Measurements from ENCODE around the gene TRABD2A.

TRABD2A gene

DNA sequence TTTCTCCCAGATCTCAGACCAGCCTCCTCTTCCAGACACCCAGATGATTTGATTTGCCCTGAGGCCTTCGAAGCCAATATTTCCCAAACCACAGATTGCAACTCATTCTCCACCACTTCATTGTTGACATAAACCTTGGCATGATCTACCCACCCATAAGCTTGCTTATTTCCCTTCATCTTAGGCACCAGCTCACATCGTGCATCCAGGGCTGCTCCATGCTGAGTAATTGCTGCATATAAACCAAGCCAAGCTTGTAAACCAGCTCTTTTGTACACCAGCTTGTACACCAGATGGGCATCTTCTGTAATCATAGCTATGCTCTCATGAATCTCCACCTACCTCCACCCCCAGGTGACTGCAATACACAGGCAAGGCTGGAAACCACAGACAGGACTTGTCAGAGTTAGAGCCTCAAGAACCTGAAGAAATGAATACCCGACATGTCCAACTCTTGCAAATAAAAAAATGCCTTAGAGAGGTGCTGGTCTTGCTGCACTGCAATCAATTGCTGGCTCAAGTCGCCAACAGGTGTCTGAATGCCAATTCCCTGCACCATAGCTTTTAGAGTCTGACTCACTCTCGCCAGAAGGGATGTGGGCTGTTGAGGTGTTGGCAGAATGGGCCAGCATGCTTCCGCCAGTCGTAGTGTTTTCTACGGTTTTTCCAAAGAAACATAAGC, 31.5 kb downstream of the TRABD2A start:
- no peak for DNase-seq

DNA sequence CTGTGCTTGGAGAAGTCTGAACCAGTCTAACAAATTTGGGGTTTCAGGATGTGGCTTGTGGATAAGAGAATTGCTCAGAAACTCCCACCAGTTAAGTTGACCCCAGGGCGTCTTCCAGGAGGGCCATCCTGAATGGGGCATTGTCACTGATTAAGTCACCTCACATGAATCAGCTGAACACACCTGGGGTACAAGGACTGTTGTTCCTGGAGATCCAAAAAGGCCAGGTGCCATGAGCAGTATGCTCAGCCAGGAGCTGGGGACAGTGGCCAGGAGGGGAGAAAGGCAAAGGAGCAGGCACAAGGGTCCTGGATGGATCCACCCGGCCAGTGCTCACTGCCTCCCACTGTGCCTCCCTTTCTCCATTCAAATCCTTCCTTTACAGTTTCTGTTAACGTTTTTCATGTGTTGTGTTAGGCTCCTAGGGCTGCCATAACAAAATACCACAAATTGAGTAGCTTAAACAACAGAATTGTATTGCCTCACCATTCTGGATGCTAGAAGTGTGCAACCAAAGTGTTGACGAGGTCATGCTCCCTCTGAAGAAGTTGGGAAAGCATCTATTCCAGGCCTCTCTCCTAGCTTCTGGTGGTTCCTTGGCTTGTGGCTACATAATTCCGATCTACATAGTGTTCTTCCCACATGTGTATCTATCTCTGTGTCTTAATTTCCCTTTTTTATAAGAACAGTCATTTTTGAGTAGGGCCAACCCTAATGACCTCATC, 33.4 kb downstream of the TRABD2A start:
- no peak for DNase-seq

DNA sequence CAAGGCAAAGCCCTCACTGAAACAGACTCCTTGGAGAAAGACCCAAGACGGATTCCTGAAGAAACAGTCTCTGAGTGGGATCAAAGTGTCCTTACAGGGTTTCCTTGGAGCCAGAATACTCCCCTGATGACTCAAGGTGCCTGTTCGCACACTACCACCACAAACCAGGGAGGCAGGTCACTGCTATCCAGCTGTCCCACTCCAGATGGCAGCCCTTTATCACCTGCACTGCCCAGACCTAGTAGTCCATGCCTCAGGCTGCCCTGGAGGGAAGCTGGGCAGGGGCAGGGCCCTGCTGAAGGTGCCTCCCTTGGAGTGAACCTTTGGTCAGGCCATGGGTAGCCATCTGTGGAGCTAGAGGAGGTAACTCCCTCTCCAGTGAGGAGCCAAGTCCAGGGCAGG, 34.1 kb downstream of the TRABD2A start:
- DNase-seq, result no peak

DNA sequence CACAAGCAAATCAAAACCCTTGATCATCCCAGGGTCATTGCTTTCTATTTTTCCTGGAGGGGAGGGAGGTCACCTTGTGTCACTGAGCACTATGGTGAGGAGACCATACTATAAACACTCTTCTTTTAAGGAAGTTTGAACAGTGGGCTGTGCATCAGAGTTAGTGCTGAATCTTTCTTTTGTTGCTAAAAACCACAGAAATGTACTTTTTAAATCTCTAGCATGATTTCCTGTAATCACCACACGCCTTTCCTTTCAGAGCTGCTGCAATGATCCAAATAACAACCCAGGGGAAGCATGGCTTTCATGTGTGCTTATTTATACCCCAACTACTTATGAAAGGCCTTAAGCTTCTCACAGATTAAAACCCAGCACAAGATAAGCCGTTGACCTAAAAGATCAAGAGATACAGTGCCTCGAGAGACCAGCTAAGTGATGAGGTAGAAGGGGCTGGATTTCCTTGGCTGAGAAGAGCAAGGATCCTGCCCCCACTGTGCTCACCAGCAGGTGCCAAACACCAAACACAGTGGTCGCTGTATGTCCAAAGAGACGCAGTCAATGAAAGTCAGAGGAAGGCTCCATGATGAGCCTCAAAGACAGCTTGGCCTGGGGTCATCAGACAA, 34.7 kb downstream of the TRABD2A start:
- no peak for DNase-seq

DNA sequence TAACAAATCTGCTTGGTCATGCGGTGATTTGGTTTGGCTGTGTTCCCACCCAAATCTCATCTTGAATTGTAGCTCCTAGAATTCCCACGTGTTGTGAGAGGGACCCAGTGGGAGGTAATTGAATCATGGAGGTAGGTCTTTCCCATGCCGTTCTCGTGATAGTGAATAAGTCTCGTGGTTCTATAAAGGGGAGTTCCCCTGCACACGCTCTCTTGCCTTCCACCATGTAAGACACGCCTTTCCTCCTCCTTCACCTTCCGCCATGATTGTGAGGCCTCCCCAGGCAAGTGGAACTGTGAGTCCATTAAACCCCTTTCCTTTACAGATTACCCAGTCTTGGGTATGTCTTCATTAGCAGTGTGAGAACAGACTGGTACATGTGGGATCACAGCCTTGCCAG, 36.7 kb downstream of the TRABD2A start:
- DNase-seq, result no peak

DNA sequence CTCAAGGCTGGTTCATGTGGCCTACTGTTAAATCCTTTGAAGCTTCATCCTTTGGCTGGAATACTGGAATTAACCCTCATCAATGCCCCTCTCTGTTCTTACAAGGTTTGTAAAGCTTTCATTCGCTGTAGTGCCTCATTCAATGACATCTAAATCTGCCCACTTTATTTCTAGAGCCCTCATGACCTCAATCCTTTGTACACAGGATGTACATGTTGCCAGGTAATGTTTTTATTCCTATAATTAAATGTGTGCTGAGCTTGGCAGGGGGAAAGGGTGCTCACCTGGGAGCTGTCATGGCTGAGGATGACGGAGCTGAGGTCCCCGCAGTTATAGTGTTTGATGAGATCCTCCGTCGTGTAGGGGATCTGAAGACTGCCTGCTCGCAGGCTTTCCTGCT, 39.3 kb downstream of the TRABD2A start:
- no peak for DNase-seq

DNA sequence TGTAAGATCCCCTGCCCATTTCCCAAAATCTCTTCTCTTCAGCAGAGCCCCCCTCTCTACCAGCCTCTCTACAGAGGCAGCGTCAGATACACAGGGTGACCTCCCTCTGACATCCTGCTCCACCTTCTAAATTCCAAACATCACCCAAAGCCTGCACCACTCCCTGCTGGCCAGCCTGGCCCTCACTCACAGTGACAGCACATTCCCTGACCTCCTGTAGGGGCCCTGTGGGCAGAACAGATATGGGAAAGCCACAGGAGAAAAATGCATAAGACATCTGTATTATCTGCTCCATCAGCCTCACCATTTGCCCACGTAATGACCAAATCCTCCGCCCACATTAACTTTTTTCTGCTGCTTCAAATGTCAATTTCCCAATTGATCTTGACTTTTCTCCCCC, 40.6 kb downstream of the TRABD2A start:
- DNase-seq, result no peak

DNA sequence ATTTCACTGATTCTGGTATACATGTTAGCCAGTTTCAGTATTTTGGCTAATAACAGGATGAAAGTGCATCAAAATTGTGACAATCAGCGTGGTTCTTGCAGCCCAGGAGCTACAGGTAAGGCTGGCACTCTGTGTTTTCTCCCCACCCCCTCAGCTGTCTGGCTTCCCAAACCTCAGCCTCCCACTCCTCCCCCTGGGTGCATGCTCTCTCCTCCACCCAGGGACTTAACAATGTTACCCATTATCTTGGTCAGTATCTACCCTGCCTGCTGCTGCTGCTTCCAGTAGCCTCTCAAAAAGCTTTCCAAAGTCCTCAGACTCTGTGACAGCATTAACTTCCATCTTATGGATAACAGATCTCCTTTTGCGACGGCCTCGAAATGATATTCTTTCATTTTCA, 41.0 kb downstream of the TRABD2A start:
- DNase-seq, result no peak

DNA sequence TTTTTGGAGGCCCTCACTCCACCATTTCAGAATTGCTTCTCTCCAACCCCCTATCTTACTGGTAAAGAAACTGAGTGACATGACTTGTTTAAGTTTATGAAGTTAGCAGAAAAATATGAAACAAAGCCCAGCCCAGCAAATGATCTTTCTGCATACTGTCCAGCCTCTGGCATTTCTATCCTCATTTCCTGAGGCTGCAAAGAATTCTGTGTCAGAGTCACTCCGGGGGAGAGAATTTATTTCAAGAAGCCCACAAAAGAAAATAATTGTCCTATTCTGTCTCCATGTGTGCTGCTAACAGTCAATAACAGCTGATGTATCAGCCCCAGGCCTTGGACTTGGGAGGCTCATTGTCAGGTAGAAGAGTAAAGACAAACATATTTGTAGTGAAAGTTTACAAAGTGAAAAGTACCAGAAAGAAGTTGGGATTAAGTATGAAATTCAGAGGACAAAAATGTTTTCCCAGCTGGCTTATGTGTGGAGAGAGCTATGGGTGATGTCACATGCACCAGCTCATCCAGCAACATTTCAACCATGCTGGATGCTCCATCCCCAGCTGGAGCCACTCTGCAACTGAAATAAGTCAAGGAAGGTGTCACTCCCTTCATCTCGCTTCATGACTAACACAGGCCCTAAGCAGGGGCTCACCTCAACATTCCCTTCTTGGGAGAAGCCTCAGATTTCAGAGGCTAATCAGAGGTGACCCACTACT, 42.3 kb downstream of the TRABD2A start:
- DNase-seq, result no peak

DNA sequence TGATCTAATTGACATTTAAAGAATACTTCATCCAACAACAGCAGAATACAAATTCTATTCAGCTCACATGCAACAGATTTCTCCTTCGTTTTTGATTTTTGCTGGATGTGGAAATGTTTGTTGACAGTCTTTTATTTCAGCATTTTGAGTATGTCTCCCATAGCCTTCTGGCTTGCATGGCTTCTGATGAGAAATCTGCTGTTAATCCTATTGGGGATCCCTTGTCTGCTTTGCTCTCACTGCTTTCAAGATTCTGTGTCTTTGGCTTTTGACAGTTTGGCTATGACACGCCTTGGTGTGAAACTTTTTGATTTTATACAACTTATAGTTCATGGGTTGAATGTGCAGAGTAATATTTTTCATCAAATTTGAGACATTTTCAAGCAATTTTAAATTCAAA, 44.7 kb downstream of the TRABD2A start:
- no peak for DNase-seq

DNA sequence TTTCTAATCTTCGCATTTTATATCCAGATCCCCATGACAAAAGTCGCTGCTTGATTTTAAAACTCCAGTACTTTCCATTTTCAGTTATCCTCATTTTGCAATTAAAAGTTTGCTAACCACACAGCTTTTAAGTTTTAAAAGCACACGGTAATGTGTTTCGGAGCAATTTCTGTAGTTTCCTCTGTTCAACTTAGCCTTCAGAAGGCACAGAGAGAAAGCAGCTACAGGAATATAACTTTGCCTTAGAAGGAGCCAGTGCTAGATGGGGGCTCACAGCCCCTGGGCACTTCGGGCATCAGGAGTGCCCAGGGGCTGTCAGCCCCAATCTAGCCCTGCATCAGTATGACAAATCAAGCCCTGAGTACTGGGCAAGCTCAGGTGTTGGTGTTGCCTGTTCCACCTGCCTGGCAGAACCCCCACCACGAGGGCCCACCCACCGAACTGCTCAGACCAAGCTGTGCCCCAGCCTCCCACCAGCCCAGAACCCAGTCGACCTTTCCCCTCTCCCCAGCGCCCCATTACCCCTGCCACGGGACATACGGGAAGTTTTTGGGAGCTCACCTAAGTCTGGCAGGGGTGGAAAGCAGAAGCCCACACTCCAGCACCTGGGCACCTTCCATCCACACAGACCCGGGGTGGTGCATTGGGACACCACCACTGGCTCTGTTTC, 47.3 kb downstream of the TRABD2A start:
- DNase-seq, result no peak

DNA sequence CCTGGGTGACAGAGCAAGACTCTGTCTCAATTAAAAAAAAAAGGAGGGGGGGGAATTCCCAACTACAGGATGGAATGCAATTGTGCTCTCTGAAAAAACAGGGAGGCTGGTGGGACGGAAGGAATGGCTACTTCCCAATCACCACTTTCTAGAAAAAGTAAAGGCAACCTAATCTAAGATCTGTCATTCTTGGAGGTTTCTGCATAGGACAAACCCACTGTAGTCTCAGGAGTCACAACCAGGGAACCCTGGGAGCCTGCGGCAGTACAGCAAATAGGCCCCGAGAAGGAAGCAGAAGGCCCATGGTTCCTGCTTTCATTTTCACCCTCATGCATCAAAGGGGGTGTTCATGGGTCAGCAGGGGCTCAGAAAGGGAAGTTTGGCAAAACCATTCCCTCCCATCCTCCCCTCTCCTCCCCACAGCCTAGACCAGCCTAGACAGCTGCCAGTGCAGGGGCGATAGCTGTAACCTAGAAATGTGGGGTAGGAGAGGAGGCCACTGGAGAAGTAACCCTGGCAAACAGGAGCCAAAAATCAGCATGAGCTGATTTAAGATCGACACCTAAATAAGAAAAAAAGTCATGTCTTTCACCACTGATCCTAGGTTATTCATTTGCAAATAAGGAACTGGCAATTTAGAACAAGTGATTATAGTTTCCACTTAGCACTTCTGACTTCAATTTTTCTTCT, 48.0 kb downstream of the TRABD2A start:
- no peak for DNase-seq

DNA sequence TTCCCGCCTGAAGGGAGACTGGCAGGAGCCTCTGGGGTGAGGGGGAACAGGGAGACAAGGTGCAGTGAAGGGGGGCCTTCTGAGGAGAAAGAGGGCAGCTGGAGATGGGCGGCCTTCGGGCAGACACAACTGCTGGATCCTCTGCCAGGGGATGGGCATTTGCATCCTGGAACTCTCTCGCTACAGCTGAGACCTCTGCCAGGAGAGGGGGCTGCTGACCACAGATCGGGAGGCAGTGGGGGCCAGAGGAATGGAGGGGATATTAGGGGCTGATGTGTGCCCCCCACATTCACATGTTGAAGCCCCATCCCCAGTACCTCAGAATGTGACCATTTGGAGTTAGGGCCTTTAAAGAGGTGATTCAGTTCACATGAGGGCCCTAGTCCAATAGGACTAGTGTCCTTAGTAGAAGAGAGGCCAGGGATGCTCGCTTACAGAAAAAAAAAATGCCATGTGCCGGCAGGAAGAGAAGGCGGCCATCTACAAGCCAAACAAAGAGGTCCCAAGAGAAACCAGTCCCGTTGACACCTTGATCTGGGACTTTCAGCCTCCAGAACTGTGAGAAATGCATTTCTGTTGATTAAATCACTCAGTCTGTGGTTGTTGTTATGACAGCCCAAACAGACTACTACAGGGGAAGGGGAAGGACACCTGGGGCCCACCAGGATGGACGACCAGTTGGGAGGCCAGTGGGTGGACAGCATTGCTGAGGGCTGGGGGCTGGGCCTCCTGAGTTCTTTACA, 50.0 kb downstream of the TRABD2A start:
- no peak for DNase-seq

DNA sequence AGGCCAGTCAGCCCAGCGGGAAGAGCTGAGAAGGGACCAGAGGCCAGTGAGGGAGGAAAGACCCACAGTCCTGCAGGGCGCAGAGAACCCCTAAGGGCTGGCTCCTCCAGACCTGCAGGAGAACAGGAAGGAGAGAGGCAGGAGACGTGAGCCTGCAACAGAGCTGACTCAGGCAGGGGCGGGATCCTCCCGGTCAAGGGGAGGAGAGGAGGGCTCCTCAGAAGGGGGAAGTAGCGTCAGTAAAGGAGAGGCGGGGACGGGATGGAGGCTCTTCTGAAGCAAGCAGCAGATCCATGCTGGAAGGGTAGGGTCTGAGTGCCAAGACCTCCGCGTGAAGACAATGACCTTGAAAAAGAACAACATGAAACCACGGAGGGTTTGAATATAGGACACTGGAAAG, 50.8 kb downstream of the TRABD2A start:
- no peak for DNase-seq

DNA sequence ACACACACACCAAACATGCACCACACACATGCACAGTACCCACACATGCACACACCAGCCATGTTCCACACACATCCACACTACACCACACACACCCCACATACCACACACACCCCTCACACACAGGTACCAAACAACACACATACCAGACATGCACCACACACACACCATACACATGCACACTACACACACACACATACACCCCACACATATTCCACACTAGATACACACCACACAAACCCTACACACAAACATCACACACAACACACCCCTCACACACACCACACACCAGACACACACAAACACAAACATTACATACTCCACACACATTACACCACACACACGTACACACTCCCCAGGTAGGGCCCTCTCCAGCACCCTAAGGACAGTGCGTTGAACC, 51.2 kb downstream of the TRABD2A start:
- no peak for DNase-seq

DNA sequence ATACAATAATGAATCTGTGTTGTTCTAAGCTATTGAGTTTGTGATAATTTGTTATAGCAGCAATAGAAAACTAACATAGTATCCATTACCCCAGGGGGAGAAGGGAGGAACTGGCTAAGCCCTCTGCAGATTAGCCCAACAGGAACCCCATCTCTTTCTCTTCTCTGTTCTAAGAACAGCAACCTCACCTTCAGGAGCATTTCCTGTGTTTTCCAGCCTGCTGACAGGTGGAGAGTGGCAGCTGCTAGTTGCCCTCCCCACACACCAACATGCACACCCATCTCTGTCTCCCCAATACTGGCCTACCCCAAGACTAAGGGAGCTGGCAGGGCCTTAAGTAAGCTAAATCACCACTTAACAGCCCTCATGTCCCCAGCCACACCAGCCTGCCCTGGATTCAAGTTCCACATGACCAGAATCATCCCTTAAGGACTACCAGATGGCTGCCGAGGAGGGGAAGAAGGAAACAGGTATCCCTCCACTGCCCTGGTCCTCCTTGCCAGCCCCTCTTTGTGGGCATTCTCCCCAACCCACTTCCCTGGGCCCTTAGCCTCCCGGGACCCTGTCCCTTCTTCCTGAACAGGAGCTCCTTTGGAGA, 52.8 kb downstream of the TRABD2A start:
- no peak for DNase-seq

DNA sequence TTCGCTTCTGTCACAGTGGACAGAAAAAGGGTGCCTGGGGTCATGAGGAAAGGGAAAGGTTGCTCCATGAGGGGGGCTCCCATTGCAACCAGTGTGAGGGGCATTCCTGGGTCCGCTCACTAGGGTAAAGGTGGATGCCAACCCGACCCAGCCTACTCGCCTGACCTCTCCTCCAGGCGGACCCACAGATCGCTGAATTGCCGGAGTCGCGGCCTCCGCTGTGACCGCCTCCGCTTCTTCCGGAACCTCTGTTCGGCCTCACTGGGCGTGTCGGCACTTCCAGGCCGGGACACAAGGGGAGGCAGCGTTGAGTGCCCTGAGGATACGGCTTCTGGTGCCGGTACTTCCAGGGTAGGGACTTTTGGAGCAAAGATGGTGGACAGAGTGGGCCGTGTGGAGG, 57.1 kb downstream of the TRABD2A start:
- DNase-seq, result no peak

DNA sequence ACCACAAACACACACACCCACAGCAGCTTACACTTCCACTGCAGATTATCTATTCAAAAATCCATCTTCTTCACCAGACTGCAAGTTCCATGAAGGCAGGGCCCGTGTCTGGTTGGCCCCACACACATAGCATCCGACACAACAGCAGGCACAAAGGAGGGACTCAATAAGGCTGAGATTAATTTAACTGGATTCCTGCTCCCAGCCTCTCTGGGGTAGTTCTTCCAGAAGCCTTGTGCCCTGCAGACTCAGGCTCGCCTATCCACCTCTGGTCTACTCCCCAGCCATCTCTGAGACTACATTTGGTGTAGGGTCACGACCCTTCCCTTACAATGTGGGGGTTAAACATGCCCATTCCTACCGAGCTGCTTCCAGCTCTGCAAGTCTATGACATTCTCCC, 57.7 kb downstream of the TRABD2A start:
- DNase-seq, result no peak

DNA sequence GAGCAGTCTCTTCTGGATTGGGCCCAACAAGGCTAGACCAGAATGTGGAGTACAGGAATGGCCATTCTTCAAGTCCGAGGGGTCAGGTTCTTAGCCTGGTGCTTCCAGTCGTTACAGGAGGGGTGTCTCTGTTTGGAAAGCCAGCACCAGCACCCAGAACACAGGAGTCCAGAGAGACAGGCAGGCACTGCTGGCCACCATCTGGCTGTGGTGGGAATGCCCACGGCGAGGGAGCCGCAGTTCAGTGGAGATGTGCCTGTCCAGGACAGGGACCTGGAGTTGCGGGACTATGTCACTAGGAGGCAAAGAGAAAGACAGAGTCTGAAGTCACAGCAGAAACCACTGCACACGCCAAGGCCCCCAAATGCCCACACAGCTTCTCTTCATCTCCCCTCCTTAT, 59.1 kb downstream of the TRABD2A start:
- DNase-seq, result no peak

DNA sequence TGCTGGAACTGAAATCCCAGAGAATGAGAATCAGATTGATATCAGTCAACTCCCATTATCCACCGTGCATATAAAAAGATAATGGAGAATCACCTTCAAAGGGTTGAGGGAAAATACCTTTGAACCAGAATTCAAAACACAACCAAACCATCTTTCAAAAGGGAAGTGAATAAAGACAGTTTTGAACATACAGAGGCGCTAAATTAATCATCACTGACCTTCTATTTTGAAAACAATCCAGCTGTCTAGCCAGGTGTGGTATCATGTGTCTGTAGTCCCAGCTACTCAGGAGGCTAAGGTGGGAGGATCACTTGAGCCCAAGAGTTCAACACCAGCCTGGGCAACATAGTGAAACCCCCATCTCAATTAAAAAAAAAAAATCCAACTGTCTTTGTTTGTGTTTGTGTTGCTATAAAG, 63.6 kb downstream of the TRABD2A start:
- no peak for DNase-seq

DNA sequence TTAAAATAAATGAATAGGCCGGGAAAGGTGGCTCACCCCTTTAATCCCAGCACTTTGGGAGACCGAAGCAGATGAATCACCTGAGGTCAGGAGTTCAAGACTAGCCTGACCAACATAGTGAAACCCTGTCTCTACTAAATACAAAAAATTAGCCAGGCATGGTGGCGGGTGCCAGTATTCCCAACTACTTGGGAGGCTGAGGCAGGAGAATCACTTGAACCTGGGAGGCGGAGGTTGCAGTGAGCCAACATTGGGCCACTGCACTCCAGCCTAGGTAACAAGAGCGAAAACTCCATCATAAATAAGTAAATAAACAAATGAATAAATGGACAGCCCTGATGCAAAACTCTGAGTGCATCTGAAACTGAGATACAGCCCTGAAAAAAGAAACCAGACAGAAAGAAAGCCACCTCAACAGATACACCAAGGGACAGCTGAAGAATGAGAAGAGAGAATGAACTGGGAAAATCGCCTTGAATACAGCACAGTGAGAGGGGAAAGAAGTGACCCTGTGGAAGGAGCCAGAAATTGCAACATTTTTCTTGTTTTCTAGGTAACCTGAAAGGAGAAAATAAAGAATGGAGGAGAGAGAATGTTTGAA, 64.4 kb downstream of the TRABD2A start:
- no peak for DNase-seq
